Effector CD4-positive, alpha-beta T cell (primary cell): ENCODE data around the gene MMP25.
"Not testable (repeated sequence)": the region's sequence is repeated elsewhere in the genome, so short reads cannot be mapped to it uniquely, and the experiment has no call there.

Source experiments
- DNase-seq: peaks from one replicate; pipeline ENCODE4 v3.0.0-alpha.2; 2020

MMP25 gene

DNA sequence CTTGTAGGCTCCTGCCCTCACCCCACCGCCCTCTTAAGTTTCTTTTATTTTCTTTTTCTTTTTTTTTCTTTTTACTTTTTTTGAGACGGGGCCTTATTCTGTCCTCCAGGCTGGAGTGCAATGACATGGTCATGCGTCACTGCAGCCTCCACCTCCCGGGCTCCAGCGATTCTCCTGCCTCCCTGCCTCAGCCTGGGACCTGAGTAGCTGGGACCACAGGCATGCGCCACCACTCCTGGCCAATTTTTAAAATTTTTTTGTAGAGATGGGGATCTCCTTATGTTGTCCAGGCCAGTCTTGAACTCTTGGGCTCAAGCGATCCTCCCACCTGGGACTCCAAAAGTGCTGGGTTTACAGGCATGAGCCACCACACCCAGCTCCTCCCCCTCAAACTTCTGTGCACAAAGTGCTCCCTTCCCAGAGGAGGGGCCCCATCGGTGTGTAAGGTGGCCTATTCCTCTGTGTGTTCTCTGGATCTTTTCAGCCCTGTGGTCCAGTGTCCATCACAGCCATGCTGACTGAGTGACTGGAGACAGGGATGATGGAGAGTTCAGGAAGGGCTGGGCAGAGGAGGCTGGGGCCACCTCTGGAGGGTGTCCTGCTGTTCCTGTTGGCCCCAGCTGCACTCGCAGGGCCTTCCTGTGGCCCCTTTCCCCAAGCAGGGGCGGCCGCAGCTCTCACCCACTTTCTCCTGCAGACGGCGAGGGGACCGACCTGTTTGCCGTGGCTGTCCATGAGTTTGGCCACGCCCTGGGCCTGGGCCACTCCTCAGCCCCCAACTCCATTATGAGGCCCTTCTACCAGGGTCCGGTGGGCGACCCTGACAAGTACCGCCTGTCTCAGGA is 10.2 kb downstream of the MMP25 start:
- no peak for DNase-seq

DNA sequence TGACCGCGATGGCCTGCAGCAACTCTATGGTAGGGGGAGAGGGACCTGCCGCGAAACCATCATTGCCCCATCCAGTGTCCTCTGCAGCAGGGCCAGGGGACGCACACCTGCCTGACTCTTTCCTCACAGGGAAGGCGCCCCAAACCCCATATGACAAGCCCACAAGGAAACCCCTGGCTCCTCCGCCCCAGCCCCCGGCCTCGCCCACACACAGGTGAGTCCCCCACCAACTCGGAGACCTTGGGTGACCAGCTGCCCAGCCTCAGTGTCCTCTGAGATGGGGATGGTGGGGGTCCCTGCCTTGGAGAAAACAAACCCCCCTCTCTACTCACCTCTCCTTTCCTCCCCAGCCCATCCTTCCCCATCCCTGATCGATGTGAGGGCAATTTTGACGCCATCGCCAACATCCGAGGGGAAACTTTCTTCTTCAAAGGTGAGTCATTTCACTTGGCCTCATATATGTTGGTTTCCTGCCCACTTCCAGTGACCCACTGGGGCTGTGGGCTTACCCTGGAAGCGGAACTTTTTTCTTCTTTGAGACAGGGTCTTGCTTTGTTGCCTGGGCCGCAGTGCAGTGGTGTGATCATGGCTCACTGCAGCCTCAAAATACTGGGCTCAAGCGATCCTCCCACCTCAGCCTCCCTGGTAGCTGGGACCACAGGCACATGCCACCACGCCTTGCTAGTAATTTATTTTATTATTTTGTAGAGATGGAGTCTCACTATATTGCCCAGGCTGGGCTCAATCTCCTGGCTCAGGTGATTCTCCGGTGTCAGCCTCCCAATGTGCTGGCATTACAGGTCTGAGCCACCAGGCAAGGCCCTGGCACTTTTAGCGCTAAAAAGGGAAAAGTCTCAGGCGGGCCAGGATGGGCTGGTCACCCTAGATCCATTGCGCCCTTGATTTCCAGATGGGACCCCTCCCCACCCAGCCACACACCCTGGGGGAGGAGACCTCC is 11.1 kb downstream of the MMP25 start:
- DNase-seq: no peak

DNA sequence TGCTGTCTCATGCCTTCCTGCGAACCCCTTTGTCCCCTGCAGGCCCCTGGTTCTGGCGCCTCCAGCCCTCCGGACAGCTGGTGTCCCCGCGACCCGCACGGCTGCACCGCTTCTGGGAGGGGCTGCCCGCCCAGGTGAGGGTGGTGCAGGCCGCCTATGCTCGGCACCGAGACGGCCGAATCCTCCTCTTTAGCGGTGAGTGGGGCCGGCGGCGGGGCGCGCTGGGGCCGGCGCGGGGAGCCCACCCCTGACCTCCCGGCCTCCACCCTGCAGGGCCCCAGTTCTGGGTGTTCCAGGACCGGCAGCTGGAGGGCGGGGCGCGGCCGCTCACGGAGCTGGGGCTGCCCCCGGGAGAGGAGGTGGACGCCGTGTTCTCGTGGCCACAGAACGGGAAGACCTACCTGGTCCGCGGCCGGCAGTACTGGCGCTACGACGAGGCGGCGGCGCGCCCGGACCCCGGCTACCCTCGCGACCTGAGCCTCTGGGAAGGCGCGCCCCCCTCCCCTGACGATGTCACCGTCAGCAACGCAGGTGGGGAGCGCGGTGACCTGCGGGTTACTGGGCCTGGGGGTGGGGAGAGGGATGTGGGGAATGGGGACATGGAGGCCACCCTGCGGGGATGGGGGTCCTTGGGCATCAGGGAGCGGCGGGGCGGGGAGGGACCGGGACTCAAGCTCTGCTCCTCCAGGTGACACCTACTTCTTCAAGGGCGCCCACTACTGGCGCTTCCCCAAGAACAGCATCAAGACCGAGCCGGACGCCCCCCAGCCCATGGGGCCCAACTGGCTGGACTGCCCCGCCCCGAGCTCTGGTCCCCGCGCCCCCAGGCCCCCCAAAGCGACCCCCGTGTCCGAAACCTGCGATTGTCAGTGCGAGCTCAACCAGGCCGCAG is 12.0 kb downstream of the MMP25 start:
- peak; percentile 39 for DNase-seq

DNA sequence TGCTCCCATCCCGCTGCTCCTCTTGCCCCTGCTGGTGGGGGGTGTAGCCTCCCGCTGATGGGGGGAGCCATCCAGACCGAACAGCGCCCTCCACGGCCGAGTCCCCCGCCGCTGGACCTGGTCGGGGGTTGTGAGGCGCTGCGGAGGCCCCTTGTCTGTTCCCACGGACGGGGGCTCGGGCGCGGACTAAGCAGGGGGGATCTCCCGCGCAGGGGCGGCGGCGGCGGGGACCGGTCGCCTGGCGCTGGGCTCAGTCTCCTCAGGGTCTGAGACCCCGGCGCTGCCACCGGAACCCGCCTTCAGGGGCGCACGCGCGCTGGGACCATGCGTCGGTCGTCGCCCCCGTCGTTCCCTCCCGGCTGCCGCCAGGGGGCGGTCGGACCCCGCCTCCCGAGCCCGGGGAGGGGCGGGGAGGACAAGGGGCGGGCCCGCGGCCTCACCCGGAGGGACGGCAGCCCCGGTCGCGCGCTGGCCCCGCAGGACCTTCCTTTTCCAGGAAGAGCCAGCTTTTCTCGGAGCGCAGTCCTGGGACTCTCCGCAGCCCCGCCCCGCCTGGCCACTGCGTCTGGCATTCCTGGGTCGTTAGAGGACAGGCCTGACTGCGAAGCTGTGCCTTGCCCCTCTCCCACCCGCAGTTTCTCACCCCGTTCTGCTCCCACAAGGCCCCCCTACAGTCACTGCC is 12.8 kb downstream of the MMP25 start:
- DNase-seq: peak; percentile 80

DNA sequence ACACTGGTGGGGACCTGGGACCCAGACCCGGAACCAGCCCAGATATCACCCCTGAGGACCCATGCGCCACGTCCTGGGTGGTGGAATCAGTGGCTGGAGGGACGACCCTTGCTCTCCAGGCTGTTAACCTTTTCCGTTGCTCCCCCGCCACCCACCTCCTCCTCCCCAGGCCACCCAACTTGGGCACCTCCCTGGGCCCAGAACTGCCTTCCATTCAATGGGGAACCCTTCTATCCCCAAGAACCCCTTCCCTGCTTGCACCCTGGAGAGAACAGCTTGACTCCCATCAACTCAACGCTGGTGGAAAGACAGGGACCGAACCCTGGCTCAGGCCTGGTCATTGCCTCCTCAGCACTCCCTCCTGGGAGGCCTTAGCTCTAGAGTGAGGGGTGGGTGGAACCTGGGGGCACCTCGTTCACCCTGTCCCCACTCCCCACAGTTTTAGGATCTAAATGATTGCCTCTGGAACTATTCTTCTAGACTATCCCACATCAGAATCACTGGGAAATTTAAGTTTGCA is 13.4 kb downstream of the MMP25 start:
- DNase-seq: no peak

DNA sequence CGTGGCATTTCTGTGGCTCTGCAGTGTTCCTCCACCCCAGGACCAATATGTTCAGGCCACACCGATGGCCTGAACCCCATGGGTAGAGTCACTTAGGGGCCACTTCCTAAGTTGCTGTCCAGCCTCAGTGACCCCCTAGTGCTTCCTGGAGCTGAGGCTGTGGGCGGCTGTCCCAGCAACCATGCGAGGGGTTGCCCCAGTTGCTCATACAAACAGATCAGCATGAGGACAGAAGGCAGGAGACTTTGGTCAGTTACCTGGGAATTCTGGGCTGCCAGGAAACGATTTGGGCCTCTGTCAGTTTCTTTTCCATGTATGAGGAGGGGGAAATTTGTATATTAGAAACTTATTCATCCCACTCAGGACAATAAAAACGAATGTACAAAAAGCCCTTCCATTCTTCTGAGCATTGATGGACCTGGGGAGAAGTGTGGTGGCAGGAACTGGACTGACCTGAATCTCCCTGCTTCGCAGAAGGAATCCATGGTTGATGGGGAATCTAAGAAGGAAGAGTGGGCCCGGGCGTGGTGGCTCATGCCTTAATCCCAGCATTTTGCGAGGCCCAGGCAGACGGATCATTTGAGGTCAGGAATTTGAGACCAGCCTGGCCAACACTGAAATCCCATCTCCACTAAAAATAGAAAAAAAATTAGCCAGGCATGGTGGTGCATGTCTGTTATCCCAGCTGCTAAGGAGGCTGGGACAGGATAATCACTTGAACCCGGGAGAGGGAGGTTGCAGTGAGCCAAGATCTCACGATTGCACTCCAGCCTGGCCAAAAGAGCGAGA is 14.2 kb downstream of the MMP25 start:
- no peak for DNase-seq

DNA sequence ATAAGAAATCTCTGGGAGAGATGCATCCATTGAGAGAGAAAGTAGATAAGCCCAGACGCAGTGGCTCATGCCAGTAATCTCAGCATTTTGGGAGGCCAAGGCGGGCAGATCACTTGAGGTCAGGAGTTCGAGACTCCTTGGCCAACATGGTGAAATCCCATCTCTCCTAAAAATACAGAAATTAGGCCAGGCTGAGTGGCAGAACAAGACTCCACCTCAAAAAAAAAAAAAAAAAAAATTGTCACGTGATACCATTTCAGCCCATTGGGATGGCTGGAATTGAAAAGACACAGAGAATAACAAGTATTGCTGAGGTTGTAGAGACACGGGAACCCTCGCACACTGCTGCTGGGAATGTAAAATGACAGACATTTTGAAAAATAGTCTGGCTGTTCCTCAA is 16.2 kb downstream of the MMP25 start:
- DNase-seq: no peak

DNA sequence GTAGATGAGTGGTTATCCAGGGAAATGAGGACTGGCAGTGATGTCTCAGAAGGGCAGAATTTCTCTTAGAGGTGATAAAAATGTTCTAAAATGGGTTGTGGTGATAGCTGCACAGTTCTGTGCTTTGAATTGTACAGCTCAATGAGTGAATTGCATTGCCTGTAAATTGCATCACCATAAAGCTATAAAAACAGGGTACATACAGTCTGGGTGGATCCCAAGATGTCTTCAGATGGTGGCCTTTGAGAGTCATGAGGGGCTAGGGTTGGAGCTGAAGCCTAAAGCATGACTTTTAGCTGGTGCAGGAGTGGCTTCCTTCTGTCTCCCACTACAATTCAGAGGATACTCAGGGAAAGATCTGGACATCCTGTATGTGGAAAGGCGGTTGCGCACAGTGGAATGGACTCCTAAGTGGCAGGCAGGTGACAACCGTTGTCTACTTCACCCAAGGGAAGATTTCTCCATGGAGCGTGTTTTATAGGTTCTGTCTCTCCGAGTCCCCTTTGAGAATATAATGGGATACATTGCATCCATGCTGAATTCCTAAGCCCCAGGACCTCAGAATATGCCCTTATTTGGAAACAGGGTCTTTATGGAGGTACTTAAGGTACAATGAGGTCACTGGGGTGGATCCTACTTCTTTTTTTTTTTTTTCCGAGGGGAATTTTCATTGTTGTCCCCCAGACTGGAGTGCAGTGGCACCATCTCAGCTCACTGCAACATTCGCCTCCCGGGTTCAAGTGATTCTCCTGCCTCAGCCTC is 17.4 kb downstream of the MMP25 start:
- DNase-seq: no peak

DNA sequence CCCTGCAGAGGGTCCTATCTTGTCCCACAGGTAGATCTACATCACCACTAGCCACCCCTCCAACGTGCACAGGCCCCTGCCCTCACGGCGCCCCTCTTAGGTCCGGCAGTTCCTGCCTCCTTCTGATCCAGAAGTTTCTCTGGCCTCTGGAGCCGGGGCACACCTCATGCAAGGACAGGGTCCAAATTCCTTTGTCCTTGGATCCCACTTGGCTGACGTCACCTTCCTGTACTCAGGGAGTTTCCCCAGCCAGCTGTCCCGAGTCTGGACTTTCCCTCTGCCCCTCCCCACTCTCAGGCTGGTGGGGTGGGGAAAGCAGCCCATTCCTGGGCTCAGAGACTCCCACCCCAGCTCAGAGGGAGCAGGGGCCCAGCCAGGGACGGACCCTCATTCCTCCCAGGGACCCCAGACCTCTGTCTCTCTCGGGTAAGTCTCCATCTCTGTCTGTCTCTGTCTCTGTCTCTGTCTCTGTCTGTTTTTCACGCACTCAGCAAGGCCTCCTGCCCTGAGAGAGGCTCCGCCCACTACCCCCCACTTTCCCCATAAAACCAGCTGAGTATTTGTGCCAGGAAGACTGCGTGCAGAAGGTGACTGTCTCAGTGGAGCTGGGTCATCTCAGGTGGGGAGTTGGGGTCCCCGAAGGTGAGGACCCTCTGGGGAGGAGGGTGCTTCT is 18.8 kb downstream of the MMP25 start, which contains the start of gene IL32:
Gene IL32, plus strand, starts transcription at position 572 of the 673 bp plus-strand sequence. CDS start 172 bp downstream, outside the sequence.
- peak; percentile 52 for DNase-seq

DNA sequence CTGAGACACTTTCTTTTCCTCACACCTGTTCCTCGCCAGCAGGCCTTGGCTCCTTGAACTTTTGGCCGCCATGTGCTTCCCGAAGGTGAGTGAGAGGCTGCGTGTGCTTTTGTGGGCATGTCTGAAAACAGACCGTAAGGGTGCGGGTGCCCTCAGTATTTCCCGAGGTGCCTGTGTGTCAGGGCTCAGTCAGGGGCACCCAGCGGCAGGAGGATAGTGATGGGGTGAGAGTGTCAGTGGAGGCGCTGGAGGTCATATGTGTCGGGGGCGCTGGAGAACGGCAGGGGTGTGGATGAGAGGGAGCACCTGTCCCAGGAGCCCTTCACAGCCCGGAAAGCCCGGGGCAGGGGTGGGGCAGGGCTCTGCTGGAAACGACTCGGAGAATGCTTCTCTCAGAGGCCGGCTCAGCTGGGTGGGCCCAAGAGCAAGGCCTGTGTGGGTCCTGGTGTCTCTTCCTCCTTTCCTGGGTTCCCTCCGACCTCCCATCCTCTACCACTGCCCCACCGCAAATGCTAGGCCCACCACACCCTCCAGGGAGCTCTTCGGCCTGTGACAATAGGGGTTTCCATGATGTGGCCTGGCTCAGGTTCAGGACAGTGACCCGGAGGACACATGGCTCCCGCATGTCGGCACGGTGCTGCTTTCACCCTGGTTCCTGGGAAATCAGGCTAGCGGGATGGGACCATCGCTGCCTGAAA is 19.5 kb downstream of the MMP25 start:
- DNase-seq: no peak

DNA sequence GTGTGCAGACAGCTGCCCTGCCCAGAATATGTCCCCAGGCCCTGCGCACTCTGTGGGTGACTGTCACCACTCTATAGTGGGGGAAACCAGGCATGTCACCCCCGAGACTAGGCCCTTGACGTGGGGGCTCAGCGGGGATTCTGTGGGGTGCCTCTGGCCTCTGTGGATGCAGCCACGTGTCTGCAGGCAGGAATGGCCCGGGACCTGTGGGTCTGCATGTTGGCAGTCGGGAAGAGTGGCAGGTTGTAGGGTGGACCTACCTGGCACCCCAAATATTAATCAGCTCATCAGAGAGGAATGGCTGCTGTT is 20.0 kb downstream of the MMP25 start:
- no peak for DNase-seq

DNA sequence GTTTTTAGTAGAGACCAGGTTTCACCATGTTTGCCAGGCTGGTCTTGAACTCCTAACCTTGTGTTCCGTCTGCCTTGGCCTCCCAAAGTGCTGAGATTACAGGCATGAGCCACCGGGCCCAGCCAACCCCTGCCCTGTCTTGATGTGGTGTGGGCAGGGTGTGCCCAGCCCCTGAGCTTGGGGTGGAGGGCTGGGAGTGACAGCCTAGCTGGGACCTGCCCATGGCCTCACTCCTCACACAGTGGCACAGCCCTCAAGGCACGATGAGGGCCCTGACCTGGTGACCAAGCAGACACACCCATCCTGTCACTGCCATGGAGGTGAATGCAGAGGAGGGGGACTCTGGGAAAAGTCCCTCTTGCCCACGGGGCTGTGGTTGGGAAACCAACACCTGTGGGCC is 22.1 kb downstream of the MMP25 start:
- DNase-seq: no peak

DNA sequence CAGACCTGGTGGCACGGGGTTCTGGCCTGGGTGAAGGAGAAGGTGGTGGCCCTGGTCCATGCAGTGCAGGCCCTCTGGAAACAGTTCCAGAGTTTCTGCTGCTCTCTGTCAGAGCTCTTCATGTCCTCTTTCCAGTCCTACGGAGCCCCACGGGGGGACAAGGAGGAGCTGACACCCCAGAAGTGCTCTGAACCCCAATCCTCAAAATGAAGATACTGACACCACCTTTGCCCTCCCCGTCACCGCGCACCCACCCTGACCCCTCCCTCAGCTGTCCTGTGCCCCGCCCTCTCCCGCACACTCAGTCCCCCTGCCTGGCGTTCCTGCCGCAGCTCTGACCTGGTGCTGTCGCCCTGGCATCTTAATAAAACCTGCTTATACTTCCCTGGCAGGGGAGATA is 22.8 kb downstream of the MMP25 start:
- DNase-seq: not testable (repeated sequence)

DNA sequence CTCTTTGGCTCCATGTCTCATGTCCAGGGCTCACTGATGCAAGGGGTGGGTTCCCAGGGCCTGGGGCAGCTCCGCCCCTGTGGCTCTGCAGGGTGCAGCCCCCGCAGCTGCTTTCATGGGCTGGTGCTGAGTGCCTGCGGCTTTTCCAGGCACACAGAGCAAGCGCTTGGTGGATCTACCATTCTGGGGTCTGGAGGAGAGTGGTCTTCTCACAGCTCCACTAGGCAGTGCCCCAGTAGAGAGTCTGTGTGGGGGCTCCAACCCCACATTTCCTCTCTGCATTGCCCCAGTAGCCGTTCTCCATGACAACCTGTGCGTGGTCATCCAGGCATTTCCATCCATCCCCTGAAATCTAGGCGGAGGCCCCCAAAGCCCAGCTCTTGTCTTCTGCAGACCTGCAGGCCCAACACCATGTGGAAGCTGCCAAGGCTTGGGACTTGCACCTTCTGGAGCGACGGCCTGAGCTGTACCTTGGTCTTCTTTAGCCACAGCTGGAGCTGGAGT is 24.3 kb downstream of the MMP25 start:
- DNase-seq: no peak

DNA sequence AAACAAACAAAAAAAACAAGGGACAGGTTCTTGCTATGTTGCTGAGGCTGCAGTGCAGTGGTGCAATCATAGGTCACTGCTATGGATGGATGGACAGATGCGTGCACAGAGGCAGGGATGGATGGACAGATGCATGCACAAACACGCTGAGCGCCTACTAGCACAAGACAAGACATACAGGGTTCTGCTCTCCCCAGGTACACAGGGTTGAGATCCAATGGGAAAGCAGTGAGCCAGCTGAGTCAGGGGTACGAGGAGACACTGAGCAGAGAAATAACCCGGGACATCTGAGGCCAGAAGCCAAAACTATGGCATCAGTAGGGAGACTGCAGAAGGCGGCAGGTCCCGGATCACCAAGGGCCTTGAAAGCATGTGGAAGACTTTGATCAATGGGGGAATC is 25.3 kb downstream of the MMP25 start:
- DNase-seq: no peak

DNA sequence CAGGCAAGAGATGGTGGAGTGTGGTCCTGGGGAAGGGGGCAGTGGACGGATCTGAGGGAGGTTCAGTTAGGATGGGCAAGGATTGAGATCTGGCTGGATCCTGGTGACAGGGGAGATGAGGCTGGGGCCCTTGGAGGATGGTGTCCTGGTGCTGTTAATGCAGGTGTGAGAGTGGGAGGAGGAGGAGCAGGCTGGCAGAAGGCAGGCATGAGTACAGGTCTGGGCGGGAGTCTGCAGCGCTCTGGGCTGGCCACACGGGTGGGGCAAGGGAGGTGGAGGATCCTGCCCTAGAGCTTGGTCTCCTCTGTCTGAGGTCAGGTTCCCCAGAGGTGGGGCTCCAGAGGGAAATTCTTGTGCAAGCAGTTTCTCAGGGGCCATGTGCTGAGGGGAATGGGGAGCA is 25.8 kb downstream of the MMP25 start:
- DNase-seq: not testable (repeated sequence)

DNA sequence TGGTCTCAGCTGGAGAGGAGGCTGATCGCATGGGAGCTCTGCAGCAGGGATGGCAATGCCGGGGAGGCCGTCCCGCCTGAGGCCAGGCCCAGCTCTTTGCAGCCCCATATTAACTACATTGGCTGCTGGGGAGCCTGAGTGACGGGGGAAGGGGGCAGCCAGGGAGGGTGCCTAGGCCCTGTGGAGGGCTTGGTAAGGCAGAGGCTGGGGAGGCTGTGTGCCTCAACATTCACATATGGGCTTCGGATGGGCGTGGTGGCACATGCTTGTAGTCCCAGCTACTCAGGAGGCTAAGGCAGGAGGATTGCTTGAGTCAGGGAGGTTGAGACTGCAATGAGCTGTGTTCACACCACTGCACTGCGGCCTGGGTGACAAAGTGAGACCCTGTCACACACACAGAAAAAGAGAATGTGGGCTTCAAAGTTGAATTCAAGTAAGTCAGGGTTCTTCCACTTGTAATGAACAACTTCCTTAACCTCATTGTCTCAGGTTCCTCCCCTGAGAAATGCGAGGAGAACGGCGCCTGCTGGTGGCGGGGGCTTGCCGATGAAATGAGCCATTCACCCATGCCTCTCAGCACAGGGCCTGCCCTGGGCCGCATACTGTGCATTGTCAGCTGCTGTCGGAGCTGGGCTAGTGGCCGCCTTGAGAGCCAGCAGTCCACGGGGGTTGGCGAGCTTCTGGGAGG is 26.4 kb downstream of the MMP25 start:
- not testable (repeated sequence) for DNase-seq

DNA sequence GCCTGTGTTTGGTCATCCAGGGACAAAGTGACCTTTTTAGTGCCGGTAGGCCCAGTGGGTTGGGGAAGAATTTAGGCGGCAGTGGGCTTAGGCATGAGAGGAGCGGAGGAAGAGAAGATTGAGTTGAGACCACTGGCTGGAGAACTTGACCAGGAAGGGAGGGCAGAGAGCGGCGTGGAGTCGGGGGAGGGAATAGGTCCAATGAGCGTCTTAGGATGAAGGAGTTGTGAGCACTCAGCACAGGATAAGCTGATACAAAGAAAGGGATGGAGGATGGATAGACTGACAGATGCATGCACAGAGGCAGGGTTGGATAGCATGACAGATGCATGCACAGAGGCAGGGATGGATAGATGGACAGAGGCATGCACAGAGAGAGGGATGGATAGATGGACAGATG is 27.1 kb downstream of the MMP25 start:
- no peak for DNase-seq
